Subcutaneous abdominal adipose tissue (tissue), 5 donors: ENCODE measurements around the gene CENPM.

Source experiments
- H3K27ac ChIP-seq: one replicate; pipeline ENCODE4 v1.7.0; 2013; ENCODE audit warnings: low read depth, mild to moderate bottlenecking, inconsistent platforms, low read length, moderate library complexity
- H3K27me3 ChIP-seq, 5 donors: one replicate each; pipeline ENCODE4 v1.7.0; 2013; ENCODE audit warnings: low read length in 5 of 5, inconsistent platforms in 1 of 5; ENCODE audit not compliant: control insufficient read depth in 5 of 5, insufficient read depth in 4 of 5
- H3K36me3 ChIP-seq, 5 donors: one replicate each; pipeline ENCODE4 v1.7.0; 2013; ENCODE audit warnings: low read length in 5 of 5; ENCODE audit not compliant: control insufficient read depth in 5 of 5, insufficient read depth in 5 of 5
- H3K4me1 ChIP-seq, 5 donors: one replicate each; pipeline ENCODE4 v1.7.0; 2013; ENCODE audit warnings: low read length in 5 of 5, mild to moderate bottlenecking in 3 of 5, moderate library complexity in 1 of 5; ENCODE audit not compliant: control insufficient read depth in 5 of 5, insufficient read depth in 5 of 5
- H3K4me3 ChIP-seq, 5 donors: one replicate each; pipeline ENCODE4 v1.7.0; 2013; ENCODE audit warnings: low read length in 5 of 5, low read depth in 1 of 5
- H3K9ac ChIP-seq, 5 donors: one replicate each; pipeline ENCODE4 v1.7.0; 2013; ENCODE audit warnings: low read length in 5 of 5, mild to moderate bottlenecking in 4 of 5, moderate library complexity in 3 of 5
- H3K9me3 ChIP-seq, 5 donors: one replicate each; pipeline ENCODE4 v1.7.0; 2013; ENCODE audit warnings: low read length in 5 of 5; ENCODE audit not compliant: control insufficient read depth in 5 of 5
- donor health status: healthy.
- donor health status: healthy.
- donor health status: healthy.
- donor health status: healthy.
- donor health status: healthy.

The CENPM gene

DNA sequence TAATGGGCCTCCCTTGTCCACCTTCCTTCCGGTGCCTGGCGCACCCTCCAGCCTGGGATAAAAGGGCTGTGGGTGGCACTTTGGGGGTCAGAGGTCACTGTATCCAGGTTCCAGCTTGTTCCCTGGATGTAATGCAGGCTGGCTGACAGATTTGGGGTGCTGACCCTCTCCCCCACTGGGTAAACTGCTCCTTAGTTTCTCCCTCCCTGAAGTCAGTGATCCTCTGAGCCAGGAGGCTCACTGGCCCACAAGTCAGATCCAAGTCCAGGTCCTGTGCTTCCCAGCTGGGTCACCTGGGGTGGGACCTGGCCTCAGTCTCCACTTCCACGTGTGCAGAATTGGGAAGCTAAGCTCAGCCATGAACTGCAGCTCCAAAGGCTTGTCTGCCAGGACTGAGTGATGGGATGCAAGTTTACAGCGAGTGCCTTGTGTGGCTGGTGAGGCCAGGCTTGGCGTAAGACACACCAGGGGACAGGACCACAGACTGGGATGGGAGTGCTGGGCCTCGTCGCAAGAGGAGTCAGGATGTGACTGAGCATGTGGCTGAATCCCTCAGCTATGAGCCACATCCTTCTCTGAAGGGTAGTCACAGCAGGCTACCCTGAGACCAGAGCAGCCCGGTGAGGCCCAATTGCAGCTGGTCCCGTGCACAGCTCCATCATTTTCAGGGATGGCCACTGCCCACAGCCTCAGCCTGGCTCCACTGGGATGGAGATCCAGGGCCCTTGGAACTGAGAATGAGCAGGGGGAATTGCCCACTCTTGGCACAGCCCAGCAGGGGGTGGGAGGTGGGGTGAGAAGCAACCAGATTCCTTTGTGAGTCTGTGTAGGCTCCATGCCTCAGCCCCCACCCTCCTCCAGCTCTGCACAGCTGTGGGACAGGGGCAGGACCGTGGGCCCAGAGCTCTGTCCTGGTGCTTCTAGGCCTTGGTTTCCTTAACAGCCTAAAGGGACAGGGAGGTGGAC lies 39.2 kb downstream of the CENPM start:
- H3K4me1 ChIP-seq = peaks cover 0 to 19% (median 15%) of the 10 kb centered on the region in 5 donors
- H3K4me3 ChIP-seq = no peak overlapping the region
- H3K9ac ChIP-seq = no peak overlapping the region
- H3K27me3 ChIP-seq = peaks cover 16 to 26% (median 23%) of the 10 kb centered on the region in 5 donors
- H3K36me3 ChIP-seq = peaks cover 0 to 50% (median 43%) of the 10 kb centered on the region in 5 donors
- H3K9me3 ChIP-seq = no peaks in the 10 kb centered on the region
- H3K27ac ChIP-seq = no peak overlapping the region

DNA sequence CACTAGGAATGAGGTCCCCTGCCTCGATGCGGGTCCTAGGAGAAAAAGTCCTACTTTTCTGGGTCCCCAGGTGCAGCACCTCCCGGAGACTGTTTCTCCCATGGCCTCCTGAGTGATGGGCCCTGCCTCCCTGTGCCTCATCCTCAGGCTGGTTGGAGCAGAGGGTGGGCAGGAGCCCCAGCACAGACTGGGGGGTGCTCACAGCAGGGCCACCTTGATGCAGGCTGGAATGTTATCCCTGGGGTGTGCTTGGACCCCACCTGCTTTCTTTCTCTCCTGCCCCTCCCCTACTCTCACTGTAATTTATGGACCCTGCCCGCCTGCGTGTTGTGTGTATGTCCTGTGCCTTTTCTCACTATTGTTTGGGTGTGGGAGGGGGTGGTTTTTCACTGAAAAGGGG lies 40.1 kb downstream of the CENPM start:
- Histone ChIP-seq H3K4me3 (no peak overlapping the region), H3K36me3 (peaks cover 0 to 59% (median 52%) of the 10 kb centered on the region in 5 donors), H3K27me3 (peaks cover 7 to 17% (median 14%) of the 10 kb centered on the region in 5 donors), H3K4me1 (peaks cover 0 to 19% (median 15%) of the 10 kb centered on the region in 5 donors), H3K9ac (no peak overlapping the region), H3K9me3 (no peaks in the 10 kb centered on the region), H3K27ac (no peak overlapping the region)

DNA sequence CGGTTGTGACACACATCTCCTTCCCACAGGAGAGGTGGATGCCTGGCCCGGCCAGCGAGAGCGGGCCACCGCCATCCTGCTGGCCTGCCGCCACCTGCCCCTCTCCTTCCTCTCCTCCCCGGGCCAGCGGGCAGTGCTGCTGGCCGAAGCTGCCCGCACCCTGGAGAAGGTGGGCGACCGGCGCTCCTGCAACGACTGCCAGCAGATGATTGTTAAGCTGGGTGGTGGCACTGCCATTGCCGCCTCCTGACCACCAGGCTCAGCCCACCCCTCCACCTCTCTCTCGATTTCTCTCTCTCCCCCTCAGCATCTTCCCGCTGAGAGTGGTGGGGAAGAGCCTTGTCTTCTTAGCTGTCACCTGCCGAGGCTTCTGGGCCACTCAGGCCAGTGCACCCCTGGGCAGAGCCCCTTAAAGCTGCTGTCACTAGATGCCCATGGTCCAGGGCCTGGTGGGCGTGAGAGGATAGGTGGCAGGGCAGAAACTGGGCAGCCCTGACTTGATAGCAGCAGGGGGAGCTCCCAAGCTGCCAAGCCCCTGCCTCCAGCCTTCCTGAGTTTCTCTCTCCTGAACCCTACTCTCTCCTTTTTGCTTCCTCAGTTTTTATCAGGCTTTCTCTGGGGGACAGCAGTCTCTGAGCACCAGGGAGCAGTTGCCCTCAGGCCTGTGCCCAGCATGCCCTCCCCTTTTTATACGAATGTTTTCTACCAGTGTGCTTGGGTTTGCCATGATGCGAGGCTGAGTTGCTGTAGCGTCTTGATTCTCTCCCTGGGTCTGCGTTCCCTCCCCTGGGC lies 41.3 kb downstream of the CENPM start:
- peaks cover 0 to 12% (median 8%) of the 10 kb centered on the region in 5 donors for H3K4me1 ChIP-seq
- H3K36me3 ChIP-seq = peaks cover 0 to 71% (median 61%) of the 10 kb centered on the region in 5 donors
- peaks cover 0 to 5% (median 3%) of the 10 kb centered on the region in 5 donors for H3K27me3 ChIP-seq
- no peak overlapping the region for H3K9ac ChIP-seq
- H3K9me3 ChIP-seq = no peaks in the 10 kb centered on the region
- H3K4me3 ChIP-seq = no peak overlapping the region
- H3K27ac ChIP-seq = no peak overlapping the region

DNA sequence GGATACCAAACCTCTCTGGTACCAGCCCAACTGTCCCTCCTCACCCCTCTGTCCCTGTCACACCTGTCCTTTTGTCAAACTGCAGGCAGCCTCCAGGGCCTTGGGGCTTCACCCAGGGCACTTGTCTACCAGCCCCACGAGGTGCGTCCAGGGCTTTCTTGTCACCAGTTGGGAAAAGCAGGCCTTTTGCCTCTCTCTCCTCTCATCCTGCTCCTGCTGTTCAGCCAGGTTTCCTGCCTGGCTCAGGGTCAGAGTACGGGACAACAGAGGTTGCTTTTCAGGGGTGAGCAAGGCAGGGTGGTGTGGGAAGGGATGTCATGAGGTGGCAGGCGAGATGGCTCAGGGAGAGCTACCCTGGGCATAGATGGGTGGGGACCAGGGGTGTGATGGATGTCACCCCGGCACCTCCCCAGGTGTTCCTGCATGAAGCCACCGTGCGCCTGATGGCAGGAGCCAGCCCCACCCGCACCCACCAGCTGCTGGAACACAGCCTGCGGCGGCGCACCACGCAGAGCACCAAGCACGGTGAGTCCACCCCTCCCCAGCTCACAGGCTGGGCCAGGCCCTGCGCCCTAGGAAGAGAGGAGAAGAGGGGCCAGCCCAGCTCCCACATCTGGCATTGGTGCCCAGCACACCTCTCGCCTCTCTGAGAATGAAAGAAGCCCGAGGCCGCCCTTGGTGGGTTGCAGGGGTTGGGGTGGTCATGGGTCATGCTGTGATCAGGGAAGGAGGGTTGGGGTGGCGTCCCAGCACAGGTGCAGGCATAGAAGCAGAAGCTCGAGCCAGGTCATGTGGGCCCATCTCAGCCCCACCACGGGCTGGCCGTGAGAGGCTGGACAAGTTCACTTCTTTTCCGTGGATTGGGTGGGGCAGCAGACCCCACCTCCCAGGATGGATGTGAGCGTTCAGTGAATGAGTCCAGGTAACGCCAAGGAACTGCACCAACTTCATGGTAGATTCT lies 42.2 kb downstream of the CENPM start:
- H3K36me3 ChIP-seq = peaks cover 0 to 80% (median 70%) of the 10 kb centered on the region in 5 donors
- peaks cover 0 to 4% (median 0%) of the 10 kb centered on the region in 5 donors for H3K27me3 ChIP-seq
- no peaks in the 10 kb centered on the region for H3K9me3 ChIP-seq
- peaks cover 0 to 9% (median 3%) of the 10 kb centered on the region in 5 donors for H3K4me1 ChIP-seq
- no peak overlapping the region for H3K9ac ChIP-seq
- H3K27ac ChIP-seq = no peak overlapping the region
- no peak overlapping the region for H3K4me3 ChIP-seq

DNA sequence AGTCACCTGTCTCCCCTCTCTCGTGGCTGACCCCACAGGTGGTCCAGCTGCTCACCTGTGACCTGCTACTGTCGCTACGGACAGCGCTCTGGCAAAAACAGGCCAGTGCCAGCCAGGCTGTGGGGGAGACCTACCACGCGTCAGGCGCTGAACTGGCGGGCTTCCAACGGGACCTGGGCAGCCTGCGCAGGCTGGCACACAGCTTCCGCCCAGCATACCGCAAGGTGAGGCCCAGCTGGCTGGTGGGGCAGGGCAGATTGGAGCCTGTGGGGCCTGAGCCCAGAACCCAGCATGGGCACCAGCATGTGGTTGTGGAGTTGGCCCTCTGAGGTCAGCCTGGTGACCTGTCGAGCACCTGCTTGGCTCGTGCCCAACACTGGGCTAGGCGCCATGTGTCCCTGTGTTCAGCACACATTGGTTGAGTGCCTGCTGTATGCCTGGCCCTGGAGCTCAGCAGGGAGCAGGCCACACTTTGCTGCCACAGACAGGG lies 44.0 kb downstream of the CENPM start:
- no peak overlapping the region for H3K27ac ChIP-seq
- H3K4me1 ChIP-seq = no peaks in the 10 kb centered on the region
- H3K9ac ChIP-seq = no peak overlapping the region
- peaks cover 0 to 96% (median 85%) of the 10 kb centered on the region in 5 donors for H3K36me3 ChIP-seq
- no peaks in the 10 kb centered on the region for H3K9me3 ChIP-seq
- H3K4me3 ChIP-seq = no peak overlapping the region
- no peaks in the 10 kb centered on the region for H3K27me3 ChIP-seq

DNA sequence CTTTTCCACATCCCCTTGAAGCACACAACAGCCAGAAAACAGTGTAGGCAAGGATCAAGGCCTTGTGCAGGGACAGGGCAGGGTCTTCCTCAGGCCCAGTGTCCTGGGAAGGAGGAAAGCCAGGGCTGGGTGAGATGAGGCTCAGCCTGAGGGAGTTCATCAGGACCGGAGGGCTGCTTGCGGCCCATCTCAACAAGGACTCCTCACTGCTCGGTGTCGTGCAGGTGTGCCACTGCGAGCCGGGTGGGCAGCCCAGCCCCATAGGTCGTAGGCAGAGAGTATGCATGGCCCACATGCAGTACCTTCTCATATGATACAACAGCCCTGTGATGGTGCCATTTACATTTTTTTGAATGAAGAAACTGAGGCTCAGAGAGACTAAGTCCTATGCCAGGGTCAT lies 44.9 kb downstream of the CENPM start:
- no peak overlapping the region for H3K27ac ChIP-seq

DNA sequence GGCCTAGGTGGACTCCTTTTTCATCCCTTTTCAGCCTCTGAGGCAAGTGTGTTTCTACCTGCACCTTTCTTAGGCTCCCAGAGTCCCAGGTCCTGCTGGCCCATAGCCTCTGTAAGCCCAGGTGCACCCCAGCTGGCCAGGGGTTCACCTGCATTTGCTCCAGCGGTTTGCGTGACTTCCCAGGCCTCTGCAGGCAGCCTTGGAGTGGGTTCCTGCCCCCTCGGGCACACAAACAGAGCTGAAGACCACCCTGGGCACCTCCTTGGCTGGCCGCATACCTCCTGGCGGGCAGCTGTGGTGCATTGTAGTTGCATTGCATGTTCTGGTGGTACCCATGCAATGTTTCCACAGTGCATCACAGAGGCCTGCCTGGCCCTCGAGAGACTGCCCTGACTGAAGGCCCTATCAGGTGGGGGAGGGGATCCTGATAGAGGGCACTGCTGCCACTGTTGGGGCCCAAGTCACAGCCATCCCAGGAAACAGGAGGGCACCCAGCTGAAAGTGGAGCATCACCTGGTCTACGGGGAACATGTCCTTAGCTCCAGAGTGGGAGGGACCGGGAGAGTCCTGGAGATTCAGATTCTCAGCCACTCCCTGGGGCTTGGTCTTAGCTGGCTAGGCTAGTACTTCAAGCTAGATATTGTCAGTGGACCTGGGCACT lies 46.2 kb downstream of the CENPM start:
- Histone ChIP-seq H3K36me3 (peaks cover 0 to 100% (median 89%) of the 10 kb centered on the region in 5 donors), H3K4me3 (no peak overlapping the region), H3K27me3 (no peaks in the 10 kb centered on the region), H3K4me1 (no peaks in the 10 kb centered on the region), H3K9ac (no peak overlapping the region), H3K27ac (no peak overlapping the region), H3K9me3 (no peaks in the 10 kb centered on the region)

More for the DNA sequence above, 44.9 kb downstream of the CENPM start:
- no peak overlapping the region for H3K4me3 ChIP-seq
- no peaks in the 10 kb centered on the region for H3K9me3 ChIP-seq
- H3K36me3 ChIP-seq = peaks cover 0 to 96% (median 90%) of the 10 kb centered on the region in 5 donors
- H3K4me1 ChIP-seq = no peaks in the 10 kb centered on the region
- H3K9ac ChIP-seq = no peak overlapping the region
- no peaks in the 10 kb centered on the region for H3K27me3 ChIP-seq

DNA sequence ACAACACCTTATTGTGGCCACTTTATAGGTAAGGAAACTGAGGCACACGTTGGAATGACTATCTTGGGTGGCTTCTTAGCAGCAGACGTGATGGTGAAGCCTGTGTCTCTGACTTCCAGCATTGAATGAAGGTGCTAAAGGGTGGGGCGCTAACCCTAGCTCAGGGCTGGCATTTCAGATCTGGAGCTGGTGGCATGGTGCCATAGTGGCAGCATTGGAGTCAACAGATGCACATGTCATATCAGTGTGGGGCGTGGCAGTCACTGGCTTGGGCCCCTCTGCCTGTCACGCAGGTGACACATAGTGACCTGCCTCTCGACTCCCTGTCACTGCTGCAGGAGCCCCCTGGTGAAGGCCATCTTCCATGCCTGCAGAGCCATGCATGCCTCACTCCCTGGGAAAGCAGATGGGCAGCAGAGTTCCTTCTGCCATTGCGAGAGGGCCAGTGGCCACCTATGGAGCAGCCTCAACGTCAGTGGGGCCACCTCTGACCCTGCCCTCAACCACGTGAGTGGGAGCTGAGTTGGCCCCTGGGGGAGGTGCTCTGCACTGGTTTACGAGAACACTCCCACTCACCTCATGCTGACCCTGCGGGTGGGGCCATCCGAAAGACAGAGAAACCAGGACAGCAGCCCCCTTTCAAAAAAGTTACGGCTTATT lies 46.8 kb downstream of the CENPM start:
- no peaks in the 10 kb centered on the region for H3K27me3 ChIP-seq
- no peak overlapping the region for H3K4me3 ChIP-seq
- H3K9me3 ChIP-seq = no peaks in the 10 kb centered on the region
- no peak overlapping the region for H3K9ac ChIP-seq
- H3K27ac ChIP-seq = no peak overlapping the region
- H3K4me1 ChIP-seq = no peaks in the 10 kb centered on the region
- H3K36me3 ChIP-seq = peaks cover 0 to 100% (median 82%) of the 10 kb centered on the region in 5 donors
